ENCODE results near the gene CLEC18A.
"Not testable (repeated sequence)": the region's sequence is repeated elsewhere in the genome, so short reads cannot be mapped to it uniquely, and the experiment has no call there.

GRCh38 chr16:70012951-70013350 lies 61.8 kb downstream of the CLEC18A start:
- TF ChIP-seq EZH2 (IDR thresholded peaks at IDR 0.05; ENCODE audit: borderline replicate concordance, insufficient read depth, low read depth, low read length, poor library complexity, severe bottlenecking); CTCF (IDR thresholded peaks at IDR 0.05): not testable (repeated sequence)

Data from B cell (primary cell).